22Rv1 (cell line): Measurements from ENCODE around the gene SMIM28.

Experiments
- ZFX ChIP-seq: fragments of 450-650 bp; IDR thresholded peaks from 2 replicates; pipeline ENCODE4 v1.6.1; 2017; ENCODE audit warnings: antibody characterized with exemption, borderline replicate concordance
- TF ChIP-seq, protein P1 (sequence below): fragments of 450-650 bp; IDR thresholded peaks from 2 replicates; pipeline ENCODE4 v1.5.1; 2017; ENCODE audit warnings: mild to moderate bottlenecking

DNA sequence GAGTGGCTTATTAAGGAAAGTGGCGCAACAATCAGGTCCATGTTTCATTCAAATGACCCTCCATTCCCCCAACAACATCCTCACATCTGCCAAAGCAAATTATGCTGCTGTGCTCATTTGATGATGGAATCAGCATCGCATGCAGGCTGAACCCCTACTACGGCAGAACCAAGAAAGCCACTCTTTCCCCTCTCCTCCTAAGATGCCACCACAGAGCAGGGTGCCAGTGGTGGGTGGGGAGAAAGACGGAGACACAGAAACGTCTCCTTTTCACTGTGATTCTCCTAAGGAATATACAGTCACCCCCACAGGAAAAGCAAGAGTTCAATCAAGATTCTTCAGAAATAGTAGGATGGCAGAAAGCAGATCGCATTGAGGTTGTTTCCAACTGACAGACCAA lies 43.4 kb downstream of the SMIM28 start:
- TF ChIP-seq, protein P1, sequence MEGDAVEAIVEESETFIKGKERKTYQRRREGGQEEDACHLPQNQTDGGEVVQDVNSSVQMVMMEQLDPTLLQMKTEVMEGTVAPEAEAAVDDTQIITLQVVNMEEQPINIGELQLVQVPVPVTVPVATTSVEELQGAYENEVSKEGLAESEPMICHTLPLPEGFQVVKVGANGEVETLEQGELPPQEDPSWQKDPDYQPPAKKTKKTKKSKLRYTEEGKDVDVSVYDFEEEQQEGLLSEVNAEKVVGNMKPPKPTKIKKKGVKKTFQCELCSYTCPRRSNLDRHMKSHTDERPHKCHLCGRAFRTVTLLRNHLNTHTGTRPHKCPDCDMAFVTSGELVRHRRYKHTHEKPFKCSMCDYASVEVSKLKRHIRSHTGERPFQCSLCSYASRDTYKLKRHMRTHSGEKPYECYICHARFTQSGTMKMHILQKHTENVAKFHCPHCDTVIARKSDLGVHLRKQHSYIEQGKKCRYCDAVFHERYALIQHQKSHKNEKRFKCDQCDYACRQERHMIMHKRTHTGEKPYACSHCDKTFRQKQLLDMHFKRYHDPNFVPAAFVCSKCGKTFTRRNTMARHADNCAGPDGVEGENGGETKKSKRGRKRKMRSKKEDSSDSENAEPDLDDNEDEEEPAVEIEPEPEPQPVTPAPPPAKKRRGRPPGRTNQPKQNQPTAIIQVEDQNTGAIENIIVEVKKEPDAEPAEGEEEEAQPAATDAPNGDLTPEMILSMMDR: no peak
- TF ChIP-seq ZFX: no peak
